ENCODE results near the gene SLC26A2. TPM values are rescaled to one million over a fixed set of nuclear protein-coding genes. Genes with fewer than 3 reads are reported as not detected.

SLC26A2 gene
- total RNA-seq, 2 donors from 2014 or later: 7.2 to 12.0 TPM

- no peak for DNase-seq (ENCODE audit: low spot score)
- Histone ChIP-seq H3K36me3 (no peaks in the 10 kb centered on the region), H3K27ac (no peak overlapping the region), H3K4me1 (peaks cover 0 to 4% of the 10 kb centered on the region in 2 donors), H3K27me3 (no peaks in the 10 kb centered on the region), H3K4me3 (no peak overlapping the region), H3K9me3 (no peaks in the 10 kb centered on the region)
- TF ChIP-seq, protein P1, sequence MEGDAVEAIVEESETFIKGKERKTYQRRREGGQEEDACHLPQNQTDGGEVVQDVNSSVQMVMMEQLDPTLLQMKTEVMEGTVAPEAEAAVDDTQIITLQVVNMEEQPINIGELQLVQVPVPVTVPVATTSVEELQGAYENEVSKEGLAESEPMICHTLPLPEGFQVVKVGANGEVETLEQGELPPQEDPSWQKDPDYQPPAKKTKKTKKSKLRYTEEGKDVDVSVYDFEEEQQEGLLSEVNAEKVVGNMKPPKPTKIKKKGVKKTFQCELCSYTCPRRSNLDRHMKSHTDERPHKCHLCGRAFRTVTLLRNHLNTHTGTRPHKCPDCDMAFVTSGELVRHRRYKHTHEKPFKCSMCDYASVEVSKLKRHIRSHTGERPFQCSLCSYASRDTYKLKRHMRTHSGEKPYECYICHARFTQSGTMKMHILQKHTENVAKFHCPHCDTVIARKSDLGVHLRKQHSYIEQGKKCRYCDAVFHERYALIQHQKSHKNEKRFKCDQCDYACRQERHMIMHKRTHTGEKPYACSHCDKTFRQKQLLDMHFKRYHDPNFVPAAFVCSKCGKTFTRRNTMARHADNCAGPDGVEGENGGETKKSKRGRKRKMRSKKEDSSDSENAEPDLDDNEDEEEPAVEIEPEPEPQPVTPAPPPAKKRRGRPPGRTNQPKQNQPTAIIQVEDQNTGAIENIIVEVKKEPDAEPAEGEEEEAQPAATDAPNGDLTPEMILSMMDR (IDR thresholded peaks at IDR 0.05): no peak
These were observed 27.6 kb downstream of the SLC26A2 start for GRCh38 chr5:149988126-149988525.

DNA sequence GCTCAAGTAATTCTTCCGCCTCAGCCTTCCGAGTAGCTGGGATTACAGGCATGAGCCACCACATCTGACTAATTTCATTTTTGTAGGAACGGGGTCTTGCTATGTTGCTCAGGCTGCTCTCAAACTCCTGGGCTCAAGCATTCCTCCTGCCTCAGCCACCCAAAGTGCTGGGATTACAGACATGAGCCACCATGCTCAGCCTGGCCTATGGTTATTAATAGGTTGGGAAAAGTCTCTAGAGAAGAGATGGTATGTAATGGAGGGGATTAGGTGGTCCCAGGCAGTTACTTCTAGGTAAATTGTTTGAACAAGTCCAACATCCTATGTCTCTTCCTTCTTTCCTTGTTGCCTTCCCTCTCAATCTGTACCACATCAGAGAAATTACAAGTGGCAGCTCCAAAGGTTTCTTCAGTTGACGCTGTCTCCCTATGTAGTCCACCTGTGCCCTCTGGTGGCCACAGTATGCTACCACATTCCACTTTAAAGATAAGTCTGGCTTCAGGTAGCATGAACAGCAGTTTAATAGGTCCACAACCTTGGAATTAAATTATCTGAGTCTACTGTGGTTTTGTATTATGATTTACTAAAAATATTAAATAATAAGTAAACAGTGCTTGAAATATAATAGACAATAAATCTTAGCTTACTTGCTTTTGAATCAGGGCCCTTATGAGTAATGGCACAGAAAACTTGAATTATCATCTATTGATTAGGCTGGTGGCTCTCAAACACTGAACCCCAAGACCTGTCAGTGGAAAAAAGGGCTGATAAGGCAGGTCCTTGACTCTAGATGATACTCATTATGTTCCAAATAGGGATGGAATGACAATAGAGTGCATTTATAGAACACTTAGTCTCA, 30.2 kb downstream of the SLC26A2 start:
- H3K9me3 ChIP-seq: no peaks in the 10 kb centered on the region
- peaks cover 8% of the 10 kb centered on the region for H3K36me3 ChIP-seq
- H3K4me3 ChIP-seq: no peak overlapping the region
- TF ChIP-seq, protein P1 (IDR thresholded peaks at IDR 0.05): peak; percentile 77 to 93
- no peak overlapping the region for H3K27ac ChIP-seq
- no peaks in the 10 kb centered on the region for H3K27me3 ChIP-seq
- peaks cover 0 to 4% of the 10 kb centered on the region in 2 donors for H3K4me1 ChIP-seq
- peak; percentile 75 for DNase-seq (ENCODE audit: low spot score)

DNA sequence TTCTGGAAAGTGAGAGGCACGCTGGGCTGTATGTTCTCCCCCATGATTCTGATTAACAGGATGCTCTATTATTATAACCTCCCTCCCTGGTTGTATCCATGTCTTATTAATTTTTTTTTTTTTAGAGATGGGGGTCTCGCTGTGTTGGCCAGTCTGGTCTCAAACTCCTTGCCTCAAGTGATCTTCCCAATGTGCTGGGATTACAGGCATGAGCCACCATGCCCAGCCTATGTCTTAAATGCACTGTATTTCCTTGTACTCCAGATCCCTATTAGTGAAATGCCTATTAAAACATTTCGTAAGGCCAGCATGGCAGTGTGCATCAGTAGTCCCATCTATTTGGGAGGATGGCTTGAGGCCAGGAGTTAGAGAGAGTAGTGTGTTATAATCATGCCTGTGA, 32.9 kb downstream of the SLC26A2 start:
- Histone ChIP-seq H3K27ac (no peak overlapping the region), H3K4me1 (peaks cover 0 to 4% of the 10 kb centered on the region in 2 donors), H3K27me3 (no peaks in the 10 kb centered on the region), H3K36me3 (peaks cover 13% of the 10 kb centered on the region), H3K9me3 (no peaks in the 10 kb centered on the region), H3K4me3 (no peak overlapping the region)
- no peak for DNase-seq (ENCODE audit: low spot score)
- TF ChIP-seq, protein P1 (IDR thresholded peaks at IDR 0.05): no peak

DNA sequence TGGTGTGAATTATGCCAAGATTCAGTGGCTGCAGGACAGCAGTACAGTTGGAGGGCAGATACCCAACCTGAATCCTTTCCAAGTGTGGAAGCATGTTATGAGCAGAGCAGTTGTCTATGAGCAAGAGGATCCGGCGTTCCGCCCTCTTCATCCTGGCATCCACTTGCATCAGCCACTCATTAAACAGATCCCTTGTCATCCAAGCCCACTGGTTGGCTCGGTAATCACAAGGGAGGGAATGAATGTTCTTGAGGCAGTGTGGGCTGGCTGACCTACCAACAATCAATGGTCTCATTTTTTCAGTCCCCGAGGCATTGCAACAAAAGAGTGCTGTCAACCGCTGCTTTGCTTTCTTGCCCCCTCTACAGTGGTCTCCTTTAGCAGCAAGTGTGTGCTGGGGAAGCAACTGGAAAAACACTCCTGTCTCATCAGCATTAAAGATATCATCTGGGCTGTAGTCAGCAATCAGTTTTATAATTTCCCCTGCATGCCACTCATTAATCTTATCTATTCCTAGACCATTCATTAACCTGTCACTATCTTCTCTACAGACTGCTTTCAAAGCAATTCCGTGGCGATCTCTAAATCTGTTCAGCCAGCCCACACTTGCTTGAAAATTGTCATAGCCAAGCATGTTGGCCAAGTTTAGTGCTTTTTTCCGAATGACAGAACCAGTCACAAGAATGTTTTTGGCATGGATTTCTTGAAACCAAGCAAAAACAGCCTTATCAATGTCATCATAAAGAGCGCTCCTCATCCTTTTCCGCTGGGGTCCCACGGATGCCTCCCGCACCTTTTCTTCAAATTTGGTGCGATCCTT, 35.0 kb downstream of the SLC26A2 start:
- no peaks in the 10 kb centered on the region for H3K9me3 ChIP-seq
- TF ChIP-seq, protein P1 (IDR thresholded peaks at IDR 0.05): no peak
- H3K4me3 ChIP-seq: no peak overlapping the region
- DNase-seq (ENCODE audit: low spot score): no peak
- H3K27ac ChIP-seq: no peak overlapping the region
- peaks cover 13% of the 10 kb centered on the region for H3K36me3 ChIP-seq
- H3K27me3 ChIP-seq: no peaks in the 10 kb centered on the region
- peaks cover 0 to 16% of the 10 kb centered on the region in 2 donors for H3K4me1 ChIP-seq

DNA sequence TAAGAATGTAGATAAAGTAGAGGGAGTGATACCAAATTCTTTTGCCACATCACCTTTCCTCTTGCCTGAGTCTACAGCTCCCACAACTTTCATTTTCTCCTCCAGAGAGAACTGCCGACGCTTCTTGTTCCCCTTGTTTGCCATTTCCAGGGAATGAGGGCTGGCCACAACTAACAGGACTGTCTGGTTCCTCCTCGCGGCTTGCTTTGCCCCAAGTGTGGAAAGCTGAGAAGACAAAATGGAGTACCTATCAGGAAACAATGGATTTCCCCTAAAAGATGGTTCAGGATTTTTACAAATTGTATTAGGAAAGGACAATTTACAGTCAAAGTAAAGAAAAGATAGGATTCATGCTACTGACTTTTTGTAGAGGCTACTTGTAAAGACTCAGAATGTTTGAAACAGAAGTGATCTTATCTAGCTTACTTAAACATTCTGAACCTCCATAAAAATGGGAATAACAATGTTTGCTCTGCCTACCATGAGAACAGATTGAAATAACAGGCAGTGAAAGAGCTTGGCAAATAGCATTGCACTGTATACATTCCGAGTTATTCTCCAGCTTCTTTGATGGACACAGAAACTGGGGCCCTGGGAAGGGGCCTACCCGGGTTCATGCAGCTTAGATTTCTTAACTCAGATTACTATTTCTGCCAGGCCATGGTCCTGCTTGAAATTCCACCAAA, 35.8 kb downstream of the SLC26A2 start:
- Histone ChIP-seq H3K36me3 (peaks cover 13% of the 10 kb centered on the region), H3K4me1 (peaks cover 0 to 17% of the 10 kb centered on the region in 2 donors), H3K27ac (no peak overlapping the region), H3K4me3 (no peak overlapping the region), H3K27me3 (no peaks in the 10 kb centered on the region), H3K9me3 (no peaks in the 10 kb centered on the region)
- no peak for DNase-seq (ENCODE audit: low spot score)
- TF ChIP-seq, protein P1 (IDR thresholded peaks at IDR 0.05): no peak

Measured in right atrium auricular region (tissue), 2 donors.